Caco-2 (cell line): ENCODE data around the gene EGFR. TPM values are rescaled to one million over a fixed set of nuclear protein-coding genes. Genes with fewer than 3 reads are reported as not detected.

Experiments used
- BruUV-seq: library from RNA; stranded (reverse); fragments of 400-500 nt; replicated peaks from 2 replicates; lab custom pipeline; 2021; lab: Mats Ljungman, UMichigan
- CTCF ChIA-PET: fragments of 300-600 bp; sonication (Branson Sonifier 250); formaldehyde crosslinking; loops from one replicate; lab custom pipeline; 2022; ENCODE audit warnings: antibody characterized with exemption; lab: Charles Lee
- POLR2A ChIA-PET: fragments of 300-600 bp; sonication (Branson Sonifier 250); formaldehyde crosslinking; loops from one replicate; lab custom pipeline; 2022; ENCODE audit warnings: antibody characterized with exemption; lab: Charles Lee
- DNase-seq, 2 experiments: peaks; one replicate each; pipeline versions ENCODE4 v3.0.0 to v3.0.0-alpha.2; 2020 to 2022
- H3K27me3 ChIP-seq: replicated peaks from 2 replicates; pipeline ENCODE4 v1.6.0; 2011; ENCODE audit warnings: low read length; ENCODE audit not compliant: control insufficient read depth, insufficient read depth
- H3K36me3 ChIP-seq: 2 replicates; pipeline ENCODE4 v1.5.1; 2011; ENCODE audit warnings: low read length; ENCODE audit not compliant: control insufficient read depth, insufficient read depth
- H3K4me1 ChIP-seq: fragments of 250-450 bp; sonication (Bioruptor Pico); 2 replicates; pipeline ENCODE4 v1.5.1; 2020; ENCODE audit warnings: mild to moderate bottlenecking
- H3K4me3 ChIP-seq: 2 replicates; pipeline ENCODE4 v1.5.1; 2011; ENCODE audit warnings: low read depth, mild to moderate bottlenecking, control low read depth, low read length
- H3K9me3 ChIP-seq: fragments of 250-450 bp; sonication (Bioruptor Pico); 2 replicates; pipeline ENCODE4 v1.5.1; 2020; ENCODE audit warnings: mild to moderate bottlenecking, moderate library complexity
- H3K27ac Mint-ChIP-seq: one replicate; pipeline ENCODE4 v1.8.0; 2022; ENCODE audit warnings: mixed read lengths; ENCODE audit not compliant: unreplicated experiment
- H3K27me3 Mint-ChIP-seq: one replicate; pipeline ENCODE4 v1.8.0; 2022; ENCODE audit warnings: mixed read lengths; ENCODE audit not compliant: insufficient read depth, unreplicated experiment
- H3K36me3 Mint-ChIP-seq: one replicate; pipeline ENCODE4 v1.8.0; 2022; ENCODE audit warnings: mild to moderate bottlenecking, mixed read lengths; ENCODE audit not compliant: insufficient read depth, unreplicated experiment
- H3K4me1 Mint-ChIP-seq: one replicate; pipeline ENCODE4 v1.8.0; 2022; ENCODE audit warnings: low read depth, mixed read lengths; ENCODE audit not compliant: unreplicated experiment
- H3K4me3 Mint-ChIP-seq: one replicate; pipeline ENCODE4 v1.8.0; 2022; ENCODE audit warnings: mild to moderate bottlenecking, moderate library complexity, mixed read lengths; ENCODE audit not compliant: unreplicated experiment
- H3K9me3 Mint-ChIP-seq: one replicate; pipeline ENCODE4 v1.8.0; 2022; ENCODE audit warnings: mixed read lengths; ENCODE audit not compliant: unreplicated experiment
- intact Hi-C: fragments of 100-400 bp; cut with micrococcal nuclease; formaldehyde crosslinking; loops from one replicate; pipeline ENCODE4 v1.10.0; 2022; ENCODE audit not compliant: unreplicated experiment
- total RNA-seq: library from RNA; stranded (reverse); gene quantifications from 2 replicates; pipeline ENCODE4 v1.2.3, GENCODE V29; 2022
- TF ChIP-seq, protein P1 (sequence below), 2 experiments: fragments of 200-600 bp in 1 of 2; IDR thresholded peaks; 1 replicate in 1 of 2; 2 replicates in 1 of 2; pipeline versions ENCODE4 v1.5.1 to v1.8.0; 2011 to 2022; ENCODE audit warnings: antibody characterized with exemption in 1 of 2, control low read depth in 1 of 2, inconsistent platforms in 1 of 2, low read depth in 1 of 2, low read length in 1 of 2, mild to moderate bottlenecking in 1 of 2, moderate library complexity in 1 of 2; ENCODE audit not compliant: insufficient read depth in 1 of 2, severe bottlenecking in 1 of 2, unreplicated experiment in 1 of 2

The EGFR gene
- total RNA-seq, 1 experiment from 2014 or later, result 60.1 TPM

GRCh38 chr7:55245271-55245723 lies 226.5 kb downstream of the EGFR start:
- intact Hi-C loops, result no loop called here
- Mint-ChIP-seq H3K36me3 (no peaks in the 10 kb centered on the region), H3K27ac (no peak overlapping the region), H3K9me3 (peaks cover 3% of the 10 kb centered on the region), H3K4me3 (no peak overlapping the region), H3K27me3 (no peaks in the 10 kb centered on the region), H3K4me1 (no peaks in the 10 kb centered on the region)
- Histone ChIP-seq H3K4me1 (no peaks in the 10 kb centered on the region), H3K27me3 (no peaks in the 10 kb centered on the region; the same call in 1 of the 2 replicates), H3K9me3 (no peaks in the 10 kb centered on the region), H3K36me3 (no peaks in the 10 kb centered on the region), H3K4me3 (no peak overlapping the region)
- TF ChIP-seq, protein P1, sequence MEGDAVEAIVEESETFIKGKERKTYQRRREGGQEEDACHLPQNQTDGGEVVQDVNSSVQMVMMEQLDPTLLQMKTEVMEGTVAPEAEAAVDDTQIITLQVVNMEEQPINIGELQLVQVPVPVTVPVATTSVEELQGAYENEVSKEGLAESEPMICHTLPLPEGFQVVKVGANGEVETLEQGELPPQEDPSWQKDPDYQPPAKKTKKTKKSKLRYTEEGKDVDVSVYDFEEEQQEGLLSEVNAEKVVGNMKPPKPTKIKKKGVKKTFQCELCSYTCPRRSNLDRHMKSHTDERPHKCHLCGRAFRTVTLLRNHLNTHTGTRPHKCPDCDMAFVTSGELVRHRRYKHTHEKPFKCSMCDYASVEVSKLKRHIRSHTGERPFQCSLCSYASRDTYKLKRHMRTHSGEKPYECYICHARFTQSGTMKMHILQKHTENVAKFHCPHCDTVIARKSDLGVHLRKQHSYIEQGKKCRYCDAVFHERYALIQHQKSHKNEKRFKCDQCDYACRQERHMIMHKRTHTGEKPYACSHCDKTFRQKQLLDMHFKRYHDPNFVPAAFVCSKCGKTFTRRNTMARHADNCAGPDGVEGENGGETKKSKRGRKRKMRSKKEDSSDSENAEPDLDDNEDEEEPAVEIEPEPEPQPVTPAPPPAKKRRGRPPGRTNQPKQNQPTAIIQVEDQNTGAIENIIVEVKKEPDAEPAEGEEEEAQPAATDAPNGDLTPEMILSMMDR (IDR thresholded peaks at IDR 0.05; ENCODE audit: insufficient read depth in 1 of 2, low read depth in 1 of 2, low read length in 1 of 2, severe bottlenecking in 1 of 2, unreplicated experiment in 1 of 2), result no peak
- no TSS peak for BruUV-seq
- ChIA-PET CTCF (no interaction called here), POLR2A (no interaction called here)
- no peak for DNase-seq

GRCh38 chr7:55246171-55246570 lies 227.4 kb downstream of the EGFR start:
- no peaks in the 10 kb centered on the region for H3K4me1 Mint-ChIP-seq
- H3K9me3 ChIP-seq, result no peaks in the 10 kb centered on the region
- CTCF ChIA-PET, result no interaction called here

DNA sequence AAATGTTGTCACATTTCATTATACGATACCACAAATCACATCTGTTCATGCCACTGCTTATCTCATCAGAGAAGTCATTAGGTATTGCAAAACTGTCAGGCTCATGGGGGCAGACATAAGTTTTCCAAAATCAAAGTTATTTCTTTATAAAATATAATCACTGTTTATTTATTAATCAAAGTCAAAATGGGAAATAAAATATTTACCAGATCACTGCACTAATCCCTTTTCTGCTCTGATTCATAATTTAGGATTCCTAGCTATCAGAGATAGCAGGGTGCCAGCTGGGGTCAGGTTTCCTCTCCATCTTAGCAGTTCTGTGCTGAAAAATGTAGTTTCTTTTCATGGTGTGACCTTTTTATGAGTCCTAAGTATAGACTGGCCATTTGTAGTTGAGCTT lies 228.6 kb downstream of the EGFR start:
- Histone ChIP-seq H3K9me3 (no peaks in the 10 kb centered on the region), H3K27me3 (no peaks in the 10 kb centered on the region), H3K36me3 (no peaks in the 10 kb centered on the region), H3K4me3 (no peak overlapping the region), H3K4me1 (no peaks in the 10 kb centered on the region)
- DNase-seq, result no peak
- TF ChIP-seq, protein P1 (IDR thresholded peaks at IDR 0.05; ENCODE audit: insufficient read depth in 1 of 2, low read depth in 1 of 2, low read length in 1 of 2, severe bottlenecking in 1 of 2, unreplicated experiment in 1 of 2), result no peak
- intact Hi-C loops, result no loop called here
- ChIA-PET POLR2A (no interaction called here), CTCF (interaction anchor here (0.6 kb wide), 1 partner anchor 333 kb away, joined by 3 read pairs; no protein-coding TSS in a partner anchor)
- Mint-ChIP-seq H3K27ac (no peak overlapping the region), H3K4me1 (no peaks in the 10 kb centered on the region), H3K27me3 (no peaks in the 10 kb centered on the region), H3K9me3 (peaks cover 9% of the 10 kb centered on the region), H3K36me3 (no peaks in the 10 kb centered on the region), H3K4me3 (no peak overlapping the region)
- BruUV-seq, result no TSS peak

More at GRCh38 chr7:55246171-55246570, 227.4 kb downstream of the EGFR start:
- Mint-ChIP-seq H3K36me3 (no peaks in the 10 kb centered on the region), H3K4me3 (no peak overlapping the region), H3K9me3 (peaks cover 9% of the 10 kb centered on the region), H3K27me3 (no peaks in the 10 kb centered on the region), H3K27ac (no peak overlapping the region)
- Histone ChIP-seq H3K27me3 (no peaks in the 10 kb centered on the region), H3K4me1 (no peaks in the 10 kb centered on the region), H3K36me3 (no peaks in the 10 kb centered on the region), H3K4me3 (no peak overlapping the region)
- intact Hi-C loops, result no loop called here
- BruUV-seq, result no TSS peak
- POLR2A ChIA-PET, result no interaction called here
- DNase-seq, result no peak
- TF ChIP-seq, protein P1 (IDR thresholded peaks at IDR 0.05; ENCODE audit: insufficient read depth in 1 of 2, low read depth in 1 of 2, low read length in 1 of 2, severe bottlenecking in 1 of 2, unreplicated experiment in 1 of 2), result no peak
